Tibial nerve (tissue), 3 donors: Measurements from ENCODE around the gene TEKTIP1.

Experiments used
- POLR2A ChIP-seq, 2 donors: fragments of 450-650 bp; IDR thresholded peaks; one replicate each; pipeline ENCODE4 v1.6.1; 2017; ENCODE audit warnings: antibody characterized with exemption in 2 of 2, mild to moderate bottlenecking in 2 of 2, moderate library complexity in 2 of 2
- TF ChIP-seq, protein P1 (sequence below), 5 experiments: fragments of 200-600 bp in 3 of 5; fragments of 450-650 bp in 2 of 5; sonication (generic) in 3 of 5; IDR thresholded peaks; one replicate each; pipeline ENCODE4 v1.5.1; 2016 to 2019; ENCODE audit warnings: antibody characterized with exemption in 5 of 5, mild to moderate bottlenecking in 3 of 5, moderate library complexity in 2 of 5

DNA sequence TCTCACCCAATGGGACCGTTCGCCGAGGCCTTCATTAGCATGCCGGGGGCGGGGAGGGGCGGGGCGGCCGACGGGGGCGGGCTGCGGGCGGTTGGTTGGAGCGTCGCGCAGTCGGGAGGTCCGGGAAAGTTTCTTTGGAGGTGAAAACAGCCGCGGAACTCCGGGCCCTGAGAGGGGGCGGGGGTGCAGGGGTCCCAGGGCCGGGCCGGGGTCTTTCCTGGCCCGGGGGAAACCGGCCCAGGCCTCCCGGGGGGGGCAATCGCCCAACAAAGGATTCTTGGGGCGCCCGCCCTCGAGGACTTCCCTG lies 33.8 kb downstream of the TEKTIP1 start, which contains the start of gene HMG20B:
- TF ChIP-seq, protein P1, sequence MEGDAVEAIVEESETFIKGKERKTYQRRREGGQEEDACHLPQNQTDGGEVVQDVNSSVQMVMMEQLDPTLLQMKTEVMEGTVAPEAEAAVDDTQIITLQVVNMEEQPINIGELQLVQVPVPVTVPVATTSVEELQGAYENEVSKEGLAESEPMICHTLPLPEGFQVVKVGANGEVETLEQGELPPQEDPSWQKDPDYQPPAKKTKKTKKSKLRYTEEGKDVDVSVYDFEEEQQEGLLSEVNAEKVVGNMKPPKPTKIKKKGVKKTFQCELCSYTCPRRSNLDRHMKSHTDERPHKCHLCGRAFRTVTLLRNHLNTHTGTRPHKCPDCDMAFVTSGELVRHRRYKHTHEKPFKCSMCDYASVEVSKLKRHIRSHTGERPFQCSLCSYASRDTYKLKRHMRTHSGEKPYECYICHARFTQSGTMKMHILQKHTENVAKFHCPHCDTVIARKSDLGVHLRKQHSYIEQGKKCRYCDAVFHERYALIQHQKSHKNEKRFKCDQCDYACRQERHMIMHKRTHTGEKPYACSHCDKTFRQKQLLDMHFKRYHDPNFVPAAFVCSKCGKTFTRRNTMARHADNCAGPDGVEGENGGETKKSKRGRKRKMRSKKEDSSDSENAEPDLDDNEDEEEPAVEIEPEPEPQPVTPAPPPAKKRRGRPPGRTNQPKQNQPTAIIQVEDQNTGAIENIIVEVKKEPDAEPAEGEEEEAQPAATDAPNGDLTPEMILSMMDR (IDR thresholded peaks at IDR 0.05), result peak in 1 of 5 experiments; percentile 5
- peak in 1 of 2 donors; percentile 34 for TF ChIP-seq POLR2A (IDR thresholded peaks at IDR 0.05)
